MM.1S (cell line): Measurements from ENCODE around the gene FZR1.
A peak's percentile ranks its signal among the peaks of the same experiment; 100 is the strongest.

ENCODE experiments used
- EZH2 ChIP-seq: fragments of 300-600 bp; sonication (generic); optimal IDR thresholded peaks from 2 replicates; pipeline ENCODE3; 2017; ENCODE audit warnings: low read depth, mild to moderate bottlenecking, antibody characterized with exemption, low read length, mixed read lengths
- TF ChIP-seq, protein P1 (sequence below): fragments of 300-600 bp; sonication (generic); IDR thresholded peaks from 2 replicates; pipeline ENCODE4 v1.5.1; 2016; ENCODE audit warnings: antibody characterized with exemption, low read length, mixed read lengths

DNA sequence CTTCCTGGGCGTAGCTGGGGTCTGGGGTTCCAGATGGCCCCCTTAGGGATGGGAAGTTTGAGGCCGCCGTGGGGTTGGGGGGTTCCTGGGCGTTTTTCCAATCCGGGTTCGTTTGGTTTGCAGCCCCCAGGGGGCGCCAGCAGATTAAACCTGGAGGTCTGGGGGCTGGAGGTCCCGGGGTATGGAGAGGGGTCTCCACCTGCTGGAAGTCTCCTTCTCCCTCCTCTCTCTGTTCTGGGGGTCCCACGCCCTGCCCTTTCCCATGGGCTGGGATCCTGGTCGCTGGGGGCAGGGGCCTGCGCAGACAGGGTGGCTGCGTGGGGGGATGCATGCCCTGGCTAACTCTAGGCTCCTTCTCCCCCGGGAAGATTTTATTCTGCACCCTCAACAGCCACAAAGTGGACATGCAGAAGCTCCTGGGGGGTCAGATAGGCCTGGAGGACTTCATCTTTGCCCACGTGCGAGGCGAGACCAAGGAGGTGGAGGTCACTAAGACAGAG is 80.1 kb downstream of the FZR1 start:
- TF ChIP-seq, protein P1, sequence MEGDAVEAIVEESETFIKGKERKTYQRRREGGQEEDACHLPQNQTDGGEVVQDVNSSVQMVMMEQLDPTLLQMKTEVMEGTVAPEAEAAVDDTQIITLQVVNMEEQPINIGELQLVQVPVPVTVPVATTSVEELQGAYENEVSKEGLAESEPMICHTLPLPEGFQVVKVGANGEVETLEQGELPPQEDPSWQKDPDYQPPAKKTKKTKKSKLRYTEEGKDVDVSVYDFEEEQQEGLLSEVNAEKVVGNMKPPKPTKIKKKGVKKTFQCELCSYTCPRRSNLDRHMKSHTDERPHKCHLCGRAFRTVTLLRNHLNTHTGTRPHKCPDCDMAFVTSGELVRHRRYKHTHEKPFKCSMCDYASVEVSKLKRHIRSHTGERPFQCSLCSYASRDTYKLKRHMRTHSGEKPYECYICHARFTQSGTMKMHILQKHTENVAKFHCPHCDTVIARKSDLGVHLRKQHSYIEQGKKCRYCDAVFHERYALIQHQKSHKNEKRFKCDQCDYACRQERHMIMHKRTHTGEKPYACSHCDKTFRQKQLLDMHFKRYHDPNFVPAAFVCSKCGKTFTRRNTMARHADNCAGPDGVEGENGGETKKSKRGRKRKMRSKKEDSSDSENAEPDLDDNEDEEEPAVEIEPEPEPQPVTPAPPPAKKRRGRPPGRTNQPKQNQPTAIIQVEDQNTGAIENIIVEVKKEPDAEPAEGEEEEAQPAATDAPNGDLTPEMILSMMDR: peak; percentile 56
- no peak for TF ChIP-seq EZH2
